PFSK-1 (cell line): ENCODE measurements around the gene SETD1B.

Experiments used
- FOXP2 ChIP-seq: optimal IDR thresholded peaks from 2 replicates; pipeline ENCODE3; 2011; ENCODE audit warnings: borderline replicate concordance, control low read depth, inconsistent platforms; ENCODE audit not compliant: insufficient read depth; ENCODE audit errors: extremely low read length, extremely low read depth
- POLR2AphosphoS5 ChIP-seq: IDR thresholded peaks from 2 replicates; pipeline ENCODE4 v1.6.1; 2012; ENCODE audit warnings: low read depth, mild to moderate bottlenecking, control low read depth, low read length, moderate library complexity
- SIN3A ChIP-seq: IDR thresholded peaks from 2 replicates; pipeline ENCODE4 v1.6.1; 2012; ENCODE audit warnings: mild to moderate bottlenecking, low read length, moderate library complexity, borderline replicate concordance; ENCODE audit not compliant: insufficient read depth
- TAF1 ChIP-seq: IDR thresholded peaks from 2 replicates; pipeline ENCODE4 v1.6.1; 2012; ENCODE audit warnings: low read length, control low read depth, borderline replicate concordance; ENCODE audit not compliant: insufficient read depth
- TF ChIP-seq, protein P1 (sequence below), 2 experiments: IDR thresholded peaks; 2 replicates each; pipeline versions ENCODE4 v1.6.1 to v1.8.0; 2011 to 2012; ENCODE audit warnings: low read depth in 2 of 2, low read length in 2 of 2, control low read depth in 1 of 2, inconsistent platforms in 1 of 2, mild to moderate bottlenecking in 1 of 2, moderate library complexity in 1 of 2; ENCODE audit not compliant: insufficient read depth in 1 of 2

The SETD1B gene

DNA sequence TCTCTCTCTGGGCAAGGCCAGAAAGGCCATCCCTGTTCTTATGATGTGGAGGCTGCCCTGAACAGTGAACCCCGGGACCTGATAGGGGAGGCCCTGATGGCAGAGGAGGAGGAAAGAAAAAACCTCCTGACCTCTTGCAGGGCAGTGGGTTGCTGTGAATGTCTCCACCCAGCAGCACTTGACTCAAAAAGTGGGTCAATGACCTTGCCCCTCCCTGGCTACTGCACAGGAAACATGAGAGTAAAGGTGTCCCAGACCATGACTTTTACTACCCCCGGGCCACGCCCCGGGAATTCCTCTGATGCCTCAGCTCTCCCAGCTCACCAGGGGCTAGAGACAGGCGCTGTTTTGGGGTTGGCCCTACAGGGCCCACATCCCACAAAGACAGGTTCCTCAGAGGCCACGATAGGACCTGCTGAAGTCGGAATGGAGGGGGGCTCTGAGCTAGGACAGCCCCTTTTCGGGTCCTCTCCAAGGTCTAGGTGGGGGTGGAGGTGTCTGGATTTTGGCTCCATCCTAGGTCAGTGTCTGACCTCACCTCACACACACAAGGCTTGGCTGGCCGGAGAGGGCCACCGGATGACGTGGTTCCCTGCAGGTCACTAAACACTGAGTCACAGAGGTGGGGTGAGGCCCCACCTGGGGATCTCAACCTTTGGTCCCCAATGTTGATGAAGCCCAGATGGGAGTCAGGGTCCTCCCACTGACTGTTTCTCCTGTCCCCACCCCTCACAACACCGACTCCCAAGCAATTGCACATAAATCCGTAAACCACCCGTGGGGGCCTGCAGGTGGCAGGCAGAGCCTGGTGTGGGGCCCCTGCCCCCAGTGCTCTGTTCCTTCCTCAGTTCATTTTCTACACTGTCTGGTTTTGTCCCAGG lies 11.9 kb upstream of the SETD1B start:
- no peak for TF ChIP-seq FOXP2
- TF ChIP-seq TAF1, result no peak
- TF ChIP-seq, protein P1, sequence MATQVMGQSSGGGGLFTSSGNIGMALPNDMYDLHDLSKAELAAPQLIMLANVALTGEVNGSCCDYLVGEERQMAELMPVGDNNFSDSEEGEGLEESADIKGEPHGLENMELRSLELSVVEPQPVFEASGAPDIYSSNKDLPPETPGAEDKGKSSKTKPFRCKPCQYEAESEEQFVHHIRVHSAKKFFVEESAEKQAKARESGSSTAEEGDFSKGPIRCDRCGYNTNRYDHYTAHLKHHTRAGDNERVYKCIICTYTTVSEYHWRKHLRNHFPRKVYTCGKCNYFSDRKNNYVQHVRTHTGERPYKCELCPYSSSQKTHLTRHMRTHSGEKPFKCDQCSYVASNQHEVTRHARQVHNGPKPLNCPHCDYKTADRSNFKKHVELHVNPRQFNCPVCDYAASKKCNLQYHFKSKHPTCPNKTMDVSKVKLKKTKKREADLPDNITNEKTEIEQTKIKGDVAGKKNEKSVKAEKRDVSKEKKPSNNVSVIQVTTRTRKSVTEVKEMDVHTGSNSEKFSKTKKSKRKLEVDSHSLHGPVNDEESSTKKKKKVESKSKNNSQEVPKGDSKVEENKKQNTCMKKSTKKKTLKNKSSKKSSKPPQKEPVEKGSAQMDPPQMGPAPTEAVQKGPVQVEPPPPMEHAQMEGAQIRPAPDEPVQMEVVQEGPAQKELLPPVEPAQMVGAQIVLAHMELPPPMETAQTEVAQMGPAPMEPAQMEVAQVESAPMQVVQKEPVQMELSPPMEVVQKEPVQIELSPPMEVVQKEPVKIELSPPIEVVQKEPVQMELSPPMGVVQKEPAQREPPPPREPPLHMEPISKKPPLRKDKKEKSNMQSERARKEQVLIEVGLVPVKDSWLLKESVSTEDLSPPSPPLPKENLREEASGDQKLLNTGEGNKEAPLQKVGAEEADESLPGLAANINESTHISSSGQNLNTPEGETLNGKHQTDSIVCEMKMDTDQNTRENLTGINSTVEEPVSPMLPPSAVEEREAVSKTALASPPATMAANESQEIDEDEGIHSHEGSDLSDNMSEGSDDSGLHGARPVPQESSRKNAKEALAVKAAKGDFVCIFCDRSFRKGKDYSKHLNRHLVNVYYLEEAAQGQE (IDR thresholded peaks at IDR 0.05; ENCODE audit: insufficient read depth in 1 of 2, low read depth in 2 of 2, low read length in 2 of 2), result no peak
- TF ChIP-seq POLR2AphosphoS5, result no peak
- TF ChIP-seq SIN3A, result no peak

DNA sequence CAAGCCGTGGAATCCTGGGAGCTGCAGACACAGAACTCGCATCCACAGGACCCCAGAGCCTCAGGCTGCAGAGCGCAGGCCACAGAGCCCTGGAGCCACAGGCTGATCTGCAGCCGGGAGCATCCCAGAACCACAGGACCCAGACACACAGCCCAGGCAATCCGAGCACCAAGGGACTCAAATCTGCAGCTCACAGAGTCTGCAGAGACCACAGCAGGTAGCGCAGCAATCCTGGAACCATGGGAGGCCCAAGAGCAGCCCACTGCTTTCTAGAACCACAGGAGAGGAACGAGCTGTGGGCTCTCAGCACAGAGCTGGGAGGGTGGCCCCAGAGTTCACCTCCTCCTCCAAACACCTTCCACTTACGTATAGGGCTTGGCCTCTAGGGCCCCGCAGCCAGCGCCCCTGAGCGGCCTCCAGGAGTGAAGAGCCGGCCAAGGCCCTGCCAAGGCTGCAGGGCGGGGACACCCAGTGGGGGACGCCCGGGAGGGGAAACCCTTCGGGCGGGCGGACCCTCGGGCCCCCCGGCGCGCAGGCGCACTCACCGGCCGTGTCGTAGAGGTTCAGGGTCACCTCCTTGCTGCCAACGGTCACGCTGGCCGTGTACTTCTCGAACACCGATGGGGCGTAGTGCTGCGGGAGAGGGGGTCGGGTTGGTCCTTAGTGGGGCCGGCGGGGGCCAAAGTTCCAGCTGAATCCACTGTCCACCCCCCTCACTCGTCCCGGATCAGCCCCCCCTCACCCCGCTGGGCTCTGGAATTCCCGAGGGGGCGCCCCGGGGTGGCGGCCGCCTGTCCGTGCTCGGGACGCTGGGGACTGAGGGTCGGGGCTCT lies 11.0 kb upstream of the SETD1B start:
- TF ChIP-seq FOXP2 (no peak), TAF1 (no peak), POLR2AphosphoS5 (no peak), SIN3A (no peak)
- TF ChIP-seq, protein P1 (IDR thresholded peaks at IDR 0.05; ENCODE audit: insufficient read depth in 1 of 2, low read depth in 2 of 2, low read length in 2 of 2), result no peak

DNA sequence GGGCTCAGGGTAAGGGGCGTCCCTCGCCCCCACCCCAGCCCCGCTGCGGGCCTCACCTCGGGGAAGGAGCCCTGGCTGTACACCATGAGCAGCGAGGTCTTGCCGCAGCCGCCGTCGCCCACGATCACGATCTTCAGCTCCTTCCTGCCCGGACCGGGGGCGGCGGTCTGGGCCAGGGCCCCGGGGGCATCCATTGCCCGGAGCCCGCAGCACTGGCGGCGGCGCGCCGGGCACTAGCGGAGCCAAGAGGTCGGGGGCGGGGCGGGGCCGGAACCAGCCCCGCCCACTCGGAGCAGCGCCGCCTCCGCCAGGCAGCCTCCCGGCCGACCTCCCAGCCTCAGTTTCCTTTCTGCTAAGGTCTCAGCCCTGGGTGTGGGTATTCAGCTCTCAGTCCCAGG lies 10.4 kb upstream of the SETD1B start, which contains the start of gene RHOF:
Gene RHOF (minus strand): TSS at position 249 of the 398 bp plus-strand sequence. CDS start 55 bp downstream, at position 194.
- peak; percentile 61; the same call in 1 of the 2 replicates for TF ChIP-seq TAF1
- TF ChIP-seq, protein P1 (IDR thresholded peaks at IDR 0.05; ENCODE audit: insufficient read depth in 1 of 2, low read depth in 2 of 2, low read length in 2 of 2), result no peak

DNA sequence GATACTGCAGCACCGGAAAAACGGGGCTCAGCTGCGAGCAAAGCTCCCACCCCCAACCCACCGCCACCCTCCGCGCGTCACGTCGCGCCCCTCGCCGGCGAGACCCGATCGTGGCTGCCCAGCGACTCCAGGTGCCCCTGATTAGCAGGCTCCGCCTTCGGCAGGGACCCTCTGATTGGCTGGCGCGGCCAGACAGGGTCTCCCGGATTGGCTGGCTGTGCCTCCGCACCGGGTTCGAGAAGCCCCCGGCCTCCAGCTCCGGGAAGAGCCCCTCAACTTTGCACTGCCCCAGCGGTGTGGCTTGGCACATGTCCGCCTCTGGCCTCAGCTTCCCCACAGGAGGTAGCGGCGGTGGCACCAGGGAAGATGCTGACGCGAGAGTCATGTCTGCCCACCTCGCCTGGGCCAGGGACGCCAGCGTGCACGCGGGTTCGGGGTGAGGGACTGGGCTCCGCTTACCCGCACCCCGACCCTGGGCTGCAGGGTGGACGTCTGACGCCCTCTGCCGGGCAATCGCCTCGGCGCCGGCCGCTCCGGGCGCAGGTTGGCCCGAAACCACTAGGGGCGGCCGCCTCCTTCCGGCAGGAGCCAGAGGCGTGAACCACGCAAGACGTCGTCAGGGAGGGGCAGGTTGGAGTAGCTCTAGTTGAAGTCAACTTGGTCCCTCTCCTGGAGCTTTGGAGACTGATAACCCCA lies 9.8 kb upstream of the SETD1B start:
- TF ChIP-seq FOXP2 (no peak), POLR2AphosphoS5 (peak; percentile 53), SIN3A (0 out of 2 replicates have a peak, but pooled peaks have one; percentile 45)

DNA sequence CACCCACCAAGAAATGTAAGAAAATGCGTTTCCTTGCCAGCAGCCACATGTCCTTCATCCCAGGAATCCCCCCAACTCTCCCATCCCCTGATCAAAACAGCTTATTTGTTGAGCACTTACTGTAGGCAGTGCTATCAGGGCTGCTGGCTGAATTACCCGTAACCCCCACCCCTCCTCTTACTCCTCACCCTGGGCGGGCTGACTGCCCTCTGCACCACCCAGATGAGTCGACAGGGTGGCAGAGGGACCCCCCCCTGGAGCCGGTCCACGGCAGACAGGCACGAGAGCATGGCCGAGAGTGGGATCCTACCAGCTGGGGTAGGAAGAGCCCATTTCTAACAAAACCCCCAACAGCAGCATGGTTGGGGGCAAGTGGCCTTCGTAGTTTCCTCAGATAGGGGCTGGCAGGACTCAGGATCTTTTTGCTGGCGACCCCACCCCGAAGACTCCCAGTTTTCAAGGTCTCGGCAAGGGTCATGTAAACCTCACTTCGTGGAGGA lies 9.2 kb upstream of the SETD1B start:
- TF ChIP-seq SIN3A (0 out of 2 replicates have a peak, but pooled peaks have one; percentile 1), POLR2AphosphoS5 (peak; percentile 39; the same call in 1 of the 2 replicates), FOXP2 (no peak)
